ENCODE data around the gene ACE2. TPM values are rescaled to one million over a fixed set of nuclear protein-coding genes. Genes with fewer than 3 reads are reported as not detected.

The ACE2 gene
- total and polyA plus RNA-seq, 9 of the 15 experiments (the other 6 are each of a cell fraction or from before 2014, with no cell fraction given) = 0.03 to 0.09 (median 0.07) TPM; not detected in 6

DNA sequence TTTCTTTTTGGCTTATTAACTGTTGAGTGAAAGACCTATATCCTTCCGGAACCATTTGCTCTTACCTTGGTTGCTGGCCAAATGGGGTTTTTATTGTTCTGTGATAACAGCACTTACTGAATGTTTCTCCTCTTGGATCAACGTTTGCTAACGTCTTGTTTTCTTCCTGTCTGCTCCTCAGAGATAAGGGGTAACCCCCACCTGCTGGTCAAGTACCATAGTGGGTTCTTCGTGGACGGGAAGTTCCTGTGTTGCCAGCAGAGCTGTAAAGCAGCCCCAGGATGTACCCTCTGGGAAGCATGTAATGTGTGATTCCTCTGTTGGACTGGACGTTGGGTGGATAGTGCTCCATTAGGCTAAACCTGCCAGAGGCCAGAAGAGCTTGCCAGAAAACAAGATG is 84.8 kb downstream of the ACE2 start (continued):
- TF ChIP-seq, protein P1, sequence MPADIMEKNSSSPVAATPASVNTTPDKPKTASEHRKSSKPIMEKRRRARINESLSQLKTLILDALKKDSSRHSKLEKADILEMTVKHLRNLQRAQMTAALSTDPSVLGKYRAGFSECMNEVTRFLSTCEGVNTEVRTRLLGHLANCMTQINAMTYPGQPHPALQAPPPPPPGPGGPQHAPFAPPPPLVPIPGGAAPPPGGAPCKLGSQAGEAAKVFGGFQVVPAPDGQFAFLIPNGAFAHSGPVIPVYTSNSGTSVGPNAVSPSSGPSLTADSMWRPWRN (IDR thresholded peaks at IDR 0.05; ENCODE audit: low read depth) = 0 out of 2 replicates have a peak, but pooled peaks have one; percentile 40
- TF ChIP-seq KLF16 (IDR thresholded peaks at IDR 0.05) (peak; percentile 78), CC2D1A (IDR thresholded peaks at IDR 0.05) (peak; percentile 52; the same call in 1 of the 2 replicates), ETV1 (tag; conservative IDR thresholded peaks at IDR 0.05; ENCODE audit: low read depth) (peak; percentile 92), TBL1XR1 (IDR thresholded peaks at IDR 0.05; ENCODE audit: low read length in 2 of 2) (peak; percentile 71 to 86; a peak in 3 of 4 replicates), STAT5A (IDR thresholded peaks at IDR 0.05; ENCODE audit: borderline replicate concordance, low read length) (peak; percentile 76), JUND (IDR thresholded peaks at IDR 0.05; ENCODE audit: borderline replicate concordance, low read depth, low read length) (peak; percentile 63), JUND (tag; IDR thresholded peaks at IDR 0.05; ENCODE audit: borderline replicate concordance, low read depth, low read length) (peak; percentile 38; the same call in 1 of the 3 replicates), MBD2 (IDR thresholded peaks at IDR 0.05; ENCODE audit: borderline replicate concordance, low read depth) (0 out of 2 replicates have a peak, but pooled peaks have one; percentile 37), RBM17 (IDR thresholded peaks at IDR 0.05; ENCODE audit: borderline replicate concordance, low read depth, low read length) (no peak), CXXC5 (CRISPR knock-in tag; IDR thresholded peaks at IDR 0.05) (peak; percentile 91), TOE1 (IDR thresholded peaks at IDR 0.05; ENCODE audit: borderline replicate concordance) (peak; percentile 53; the same call in 1 of the 2 replicates), TOE1 (CRISPR knock-in tag; IDR thresholded peaks at IDR 0.05; ENCODE audit: borderline replicate concordance, low read depth) (no peak), KLF6 (CRISPR knock-in tag; IDR thresholded peaks at IDR 0.05; ENCODE audit: borderline replicate concordance) (0 out of 2 replicates have a peak, but pooled peaks have one; percentile 21), EP400 (IDR thresholded peaks at IDR 0.05) (0 out of 2 replicates have a peak, but pooled peaks have one; percentile 26), HDAC3 (IDR thresholded peaks at IDR 0.05; ENCODE audit: borderline replicate concordance, partially characterized antibody) (peak; percentile 85), ZC3H11A (IDR thresholded peaks at IDR 0.05; ENCODE audit: low read depth, low read length) (no peak), MYC (IDR thresholded peaks at IDR 0.05; ENCODE audit: low read depth, low read length) (no peak), MYC (CRISPR knock-in tag; IDR thresholded peaks at IDR 0.05; ENCODE audit: borderline replicate concordance, low read depth) (no peak), NCOA1 (IDR thresholded peaks at IDR 0.05; ENCODE audit: low read depth) (peak; percentile 63; the same call in 1 of the 2 replicates), EP300 (IDR thresholded peaks at IDR 0.05; ENCODE audit: low read length) (peak; percentile 96)
- TF ChIP-seq, protein P2, sequence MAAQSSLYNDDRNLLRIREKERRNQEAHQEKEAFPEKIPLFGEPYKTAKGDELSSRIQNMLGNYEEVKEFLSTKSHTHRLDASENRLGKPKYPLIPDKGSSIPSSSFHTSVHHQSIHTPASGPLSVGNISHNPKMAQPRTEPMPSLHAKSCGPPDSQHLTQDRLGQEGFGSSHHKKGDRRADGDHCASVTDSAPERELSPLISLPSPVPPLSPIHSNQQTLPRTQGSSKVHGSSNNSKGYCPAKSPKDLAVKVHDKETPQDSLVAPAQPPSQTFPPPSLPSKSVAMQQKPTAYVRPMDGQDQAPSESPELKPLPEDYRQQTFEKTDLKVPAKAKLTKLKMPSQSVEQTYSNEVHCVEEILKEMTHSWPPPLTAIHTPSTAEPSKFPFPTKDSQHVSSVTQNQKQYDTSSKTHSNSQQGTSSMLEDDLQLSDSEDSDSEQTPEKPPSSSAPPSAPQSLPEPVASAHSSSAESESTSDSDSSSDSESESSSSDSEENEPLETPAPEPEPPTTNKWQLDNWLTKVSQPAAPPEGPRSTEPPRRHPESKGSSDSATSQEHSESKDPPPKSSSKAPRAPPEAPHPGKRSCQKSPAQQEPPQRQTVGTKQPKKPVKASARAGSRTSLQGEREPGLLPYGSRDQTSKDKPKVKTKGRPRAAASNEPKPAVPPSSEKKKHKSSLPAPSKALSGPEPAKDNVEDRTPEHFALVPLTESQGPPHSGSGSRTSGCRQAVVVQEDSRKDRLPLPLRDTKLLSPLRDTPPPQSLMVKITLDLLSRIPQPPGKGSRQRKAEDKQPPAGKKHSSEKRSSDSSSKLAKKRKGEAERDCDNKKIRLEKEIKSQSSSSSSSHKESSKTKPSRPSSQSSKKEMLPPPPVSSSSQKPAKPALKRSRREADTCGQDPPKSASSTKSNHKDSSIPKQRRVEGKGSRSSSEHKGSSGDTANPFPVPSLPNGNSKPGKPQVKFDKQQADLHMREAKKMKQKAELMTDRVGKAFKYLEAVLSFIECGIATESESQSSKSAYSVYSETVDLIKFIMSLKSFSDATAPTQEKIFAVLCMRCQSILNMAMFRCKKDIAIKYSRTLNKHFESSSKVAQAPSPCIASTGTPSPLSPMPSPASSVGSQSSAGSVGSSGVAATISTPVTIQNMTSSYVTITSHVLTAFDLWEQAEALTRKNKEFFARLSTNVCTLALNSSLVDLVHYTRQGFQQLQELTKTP (IDR thresholded peaks at IDR 0.05; ENCODE audit: low read depth in 1 of 2, partially characterized antibody in 2 of 2) = peak in 1 of 2 experiments; percentile 45
- TF ChIP-seq, protein P3, sequence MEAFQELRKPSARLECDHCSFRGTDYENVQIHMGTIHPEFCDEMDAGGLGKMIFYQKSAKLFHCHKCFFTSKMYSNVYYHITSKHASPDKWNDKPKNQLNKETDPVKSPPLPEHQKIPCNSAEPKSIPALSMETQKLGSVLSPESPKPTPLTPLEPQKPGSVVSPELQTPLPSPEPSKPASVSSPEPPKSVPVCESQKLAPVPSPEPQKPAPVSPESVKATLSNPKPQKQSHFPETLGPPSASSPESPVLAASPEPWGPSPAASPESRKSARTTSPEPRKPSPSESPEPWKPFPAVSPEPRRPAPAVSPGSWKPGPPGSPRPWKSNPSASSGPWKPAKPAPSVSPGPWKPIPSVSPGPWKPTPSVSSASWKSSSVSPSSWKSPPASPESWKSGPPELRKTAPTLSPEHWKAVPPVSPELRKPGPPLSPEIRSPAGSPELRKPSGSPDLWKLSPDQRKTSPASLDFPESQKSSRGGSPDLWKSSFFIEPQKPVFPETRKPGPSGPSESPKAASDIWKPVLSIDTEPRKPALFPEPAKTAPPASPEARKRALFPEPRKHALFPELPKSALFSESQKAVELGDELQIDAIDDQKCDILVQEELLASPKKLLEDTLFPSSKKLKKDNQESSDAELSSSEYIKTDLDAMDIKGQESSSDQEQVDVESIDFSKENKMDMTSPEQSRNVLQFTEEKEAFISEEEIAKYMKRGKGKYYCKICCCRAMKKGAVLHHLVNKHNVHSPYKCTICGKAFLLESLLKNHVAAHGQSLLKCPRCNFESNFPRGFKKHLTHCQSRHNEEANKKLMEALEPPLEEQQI (IDR thresholded peaks at IDR 0.05) = peak; percentile 68; the same call in 1 of the 2 replicates
